Left kidney (tissue), 2 donors: ENCODE data around the gene KLHL36. TPM values are rescaled to one million over a fixed set of nuclear protein-coding genes. Genes with fewer than 3 reads are reported as not detected.
"Not testable (repeated sequence)": the region's sequence is repeated elsewhere in the genome, so short reads cannot be mapped to it uniquely, and the experiment has no call there.

Experiments used
- DNase-seq: peaks from one replicate; pipeline ENCODE4 v3.0.0-alpha.2; 2013
- polyA plus RNA-seq: library from polyadenylated mRNA; unstranded; fragments of 120-200 nt; gene quantifications from one replicate; pipeline ENCODE4 v1.2.1, GENCODE V29; 2013; ENCODE audit not compliant: insufficient read length

Gene KLHL36
- polyA plus RNA-seq, 1 donor: 30.0 TPM

GRCh38 chr16:84693869-84694268 is 45.6 kb downstream of the KLHL36 start:
- not testable (repeated sequence) for DNase-seq

GRCh38 chr16:84694980-84695379 is 46.7 kb downstream of the KLHL36 start:
- no peak for DNase-seq

GRCh38 chr16:84699147-84699711 is 50.9 kb downstream of the KLHL36 start:
- DNase-seq: no peak

GRCh38 chr16:84699712-84700445 is 51.6 kb downstream of the KLHL36 start, which contains the start of gene USP10:
TSS of gene USP10 (plus strand) at chr16:84700000. CDS start at chr16:84700091, 91 bp downstream.
- DNase-seq: peak; percentile 79

- DNase-seq: no peak
Measured at GRCh38 chr16:84700446-84701300, 52.4 kb downstream of the KLHL36 start.

GRCh38 chr16:84703681-84704080 is 55.4 kb downstream of the KLHL36 start:
- DNase-seq: no peak

GRCh38 chr16:84704253-84704652 is 55.9 kb downstream of the KLHL36 start:
- DNase-seq: no peak

- no peak for DNase-seq
Measured at GRCh38 chr16:84706856-84707255, 58.5 kb downstream of the KLHL36 start.

- no peak for DNase-seq
Measured at GRCh38 chr16:84709609-84710008, 61.3 kb downstream of the KLHL36 start.

GRCh38 chr16:84710686-84711085 is 62.4 kb downstream of the KLHL36 start:
- no peak for DNase-seq

Other genes with a start within 250 kb of the KLHL36 start
- 20.3 TPM for gene MEAK7, start 143.9 kb upstream of the KLHL36 start, polyA plus RNA-seq
- gene COTL1, start 30.4 kb upstream of the KLHL36 start, polyA plus RNA-seq: 120 TPM
- gene USP10, start 51.5 kb downstream of the KLHL36 start, polyA plus RNA-seq: 137 TPM
- gene CRISPLD2, start 171.5 kb downstream of the KLHL36 start, polyA plus RNA-seq: 6.1 TPM